HFF-Myc (cell line): Measurements from ENCODE around the gene DENND11.

Experiments
- DNase-seq: peaks from one replicate; pipeline ENCODE4 v3.0.0-alpha.2; 2011; ENCODE audit warnings: low read depth; ENCODE audit errors: extremely low read depth
- H3K4me3 ChIP-seq: replicated peaks from 2 replicates; pipeline ENCODE4 v1.5.1; 2011; ENCODE audit warnings: low read depth, mild to moderate bottlenecking, control low read depth, low read length
- CTCF ChIP-seq: IDR thresholded peaks from 2 replicates; pipeline ENCODE4 v1.5.1; 2012; ENCODE audit warnings: mild to moderate bottlenecking, low read depth, low read length, control low read depth; ENCODE audit errors: missing control alignments

DENND11 gene

DNA sequence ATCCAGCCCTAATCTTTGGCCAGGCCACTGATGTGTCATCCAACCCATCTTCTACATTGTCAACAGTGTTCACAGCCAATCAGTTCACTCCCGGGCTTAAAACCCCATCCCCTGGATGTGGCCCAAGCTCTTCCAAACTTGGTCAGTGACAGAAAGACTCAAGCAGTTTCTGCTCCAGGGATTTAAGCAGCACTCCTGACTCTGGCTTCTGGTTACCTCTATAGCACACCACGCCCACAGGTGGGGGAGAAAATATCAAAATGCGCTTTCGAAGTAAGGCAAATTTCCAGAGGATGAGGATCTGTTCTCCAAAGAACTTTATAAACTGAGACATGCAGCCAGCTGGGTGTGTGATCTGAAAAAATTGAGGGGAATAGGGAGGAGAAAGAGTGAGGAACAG lies 35.9 kb downstream of the DENND11 start:
- no peak for DNase-seq
- no peak for TF ChIP-seq CTCF
- no peak overlapping the region for H3K4me3 ChIP-seq

DNA sequence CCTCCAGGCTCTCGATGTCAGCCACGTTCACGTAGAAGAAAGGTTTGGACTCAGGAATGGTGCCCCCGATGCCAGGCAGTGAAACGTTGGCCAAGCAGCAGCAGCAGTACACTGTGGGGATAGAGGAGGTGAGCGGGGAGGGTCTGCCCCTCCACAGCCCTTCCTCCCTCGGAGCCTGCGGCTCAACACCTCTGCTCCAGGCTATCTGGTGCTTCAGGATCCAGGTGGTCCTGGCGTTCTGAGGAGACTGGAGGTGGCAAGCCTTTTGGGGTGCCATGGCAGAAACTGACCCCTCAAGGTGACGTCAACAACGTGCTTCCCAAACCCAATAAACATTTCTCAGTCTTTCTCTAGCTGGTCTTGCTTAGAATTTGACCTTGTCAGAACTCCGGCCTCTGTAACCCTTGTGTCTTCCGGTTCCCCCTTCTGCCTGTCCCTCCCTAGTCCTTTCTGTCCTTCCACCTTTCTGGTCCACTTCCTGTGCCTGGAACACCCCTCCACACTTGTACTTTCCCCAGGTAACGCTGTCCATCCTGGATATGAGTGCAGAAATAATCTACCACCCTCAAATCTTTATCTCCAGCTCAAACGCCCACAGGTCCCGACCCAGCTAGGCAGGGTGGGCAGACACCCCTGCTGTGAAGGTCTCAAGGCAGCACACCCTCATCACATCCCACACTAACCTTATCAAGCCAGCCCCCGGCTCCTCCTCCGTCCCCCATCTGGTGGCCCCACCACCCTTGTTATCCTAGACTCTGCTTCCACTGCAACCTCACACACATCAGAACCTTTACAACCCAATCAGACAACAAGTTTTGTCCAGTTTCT lies 36.5 kb downstream of the DENND11 start:
- no peak for TF ChIP-seq CTCF
- no peak for DNase-seq
- H3K4me3 ChIP-seq, result no peak overlapping the region

- TF ChIP-seq CTCF, result no peak
- no peak overlapping the region for H3K4me3 ChIP-seq
- DNase-seq, result no peak
Observed at GRCh38 chr7:141664450-141664849, 37.5 kb downstream of the DENND11 start.

DNA sequence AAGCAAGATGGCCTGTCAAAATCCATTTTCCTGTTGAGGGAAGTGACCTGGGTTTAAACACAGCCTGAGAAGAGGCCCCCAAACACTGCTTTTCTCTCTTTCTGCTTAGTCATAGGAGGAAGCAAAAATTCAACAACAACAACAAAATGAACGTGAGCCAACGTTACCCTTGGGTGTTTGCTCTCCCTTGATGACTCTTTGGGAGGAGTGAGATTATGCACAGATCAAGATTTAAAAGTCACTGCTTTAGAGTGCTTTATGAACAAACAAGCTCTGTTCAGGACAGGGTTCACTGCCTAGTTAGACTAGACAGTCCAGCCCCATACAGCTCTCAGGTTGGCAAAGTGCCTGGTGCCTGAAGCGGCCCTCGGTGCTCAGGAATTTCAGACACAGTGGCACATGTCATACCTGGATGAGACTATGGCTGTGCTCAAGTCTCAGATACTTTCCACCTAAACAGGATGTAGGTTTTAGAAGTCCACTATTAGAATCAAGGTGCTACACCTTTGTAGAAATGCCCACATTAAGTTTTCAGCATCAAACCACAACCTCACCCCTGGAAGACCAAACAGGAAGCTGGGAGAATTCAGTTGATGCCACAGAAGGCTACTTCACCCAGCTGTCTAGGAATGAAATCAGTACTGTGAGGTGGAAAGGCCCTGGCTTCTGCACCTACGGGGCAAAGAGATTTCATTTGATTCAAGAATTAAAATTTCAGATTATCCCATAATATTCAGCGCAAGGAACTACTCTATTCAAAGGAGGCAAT lies 38.7 kb downstream of the DENND11 start:
- DNase-seq, result no peak
- no peak for TF ChIP-seq CTCF
- H3K4me3 ChIP-seq, result no peak overlapping the region

DNA sequence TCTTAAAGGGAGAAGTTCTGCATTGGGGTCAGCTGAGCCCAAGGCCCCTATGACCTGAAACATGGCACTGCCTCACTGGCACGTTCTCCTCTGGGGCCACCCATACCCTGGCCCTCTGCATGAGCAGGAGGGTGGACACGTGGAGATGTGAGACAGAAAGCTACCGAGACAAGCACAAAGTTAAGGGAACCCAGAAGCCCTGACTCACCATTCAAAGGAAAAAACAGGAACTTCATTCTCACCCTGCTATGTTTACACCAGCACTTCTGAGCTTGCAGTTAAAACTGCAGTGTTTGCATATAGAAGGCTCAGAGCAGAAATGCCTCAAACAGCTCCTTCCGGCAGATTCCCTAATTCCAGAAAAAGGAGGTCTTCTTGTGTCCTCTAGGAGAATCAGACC lies 41.7 kb downstream of the DENND11 start:
- TF ChIP-seq CTCF, result no peak
- H3K4me3 ChIP-seq, result no peak overlapping the region
- no peak for DNase-seq

DNA sequence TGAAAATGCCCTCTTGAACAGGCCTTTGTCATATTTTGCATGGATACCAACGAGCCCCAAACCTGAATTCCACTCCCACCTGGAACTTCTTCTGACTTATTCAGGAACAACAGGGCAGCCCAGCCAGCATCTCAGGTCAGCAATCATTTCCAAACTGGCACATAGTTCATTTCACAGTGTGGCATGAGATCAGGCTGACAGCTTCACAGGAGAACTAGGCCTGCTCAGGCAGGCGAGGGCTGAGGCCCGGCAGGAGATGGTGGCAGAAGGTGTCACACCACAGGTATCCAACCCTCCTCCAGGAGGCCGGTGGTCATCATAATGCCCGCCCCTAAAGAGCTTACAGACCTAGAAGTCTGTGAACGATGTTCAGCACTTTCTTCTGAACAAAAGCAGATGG lies 42.5 kb downstream of the DENND11 start:
- no peak for DNase-seq
- no peak for TF ChIP-seq CTCF
- H3K4me3 ChIP-seq, result no peak overlapping the region

- DNase-seq, result peak; percentile 35
- no peak overlapping the region for H3K4me3 ChIP-seq
- peak; percentile 78 for TF ChIP-seq CTCF
Observed at GRCh38 chr7:141654551-141654950, 47.4 kb downstream of the DENND11 start.
